ENCODE data around the gene NTN4.
"Not testable (repeated sequence)": the region's sequence is repeated elsewhere in the genome, so short reads cannot be mapped to it uniquely, and the experiment has no call there.

DNA sequence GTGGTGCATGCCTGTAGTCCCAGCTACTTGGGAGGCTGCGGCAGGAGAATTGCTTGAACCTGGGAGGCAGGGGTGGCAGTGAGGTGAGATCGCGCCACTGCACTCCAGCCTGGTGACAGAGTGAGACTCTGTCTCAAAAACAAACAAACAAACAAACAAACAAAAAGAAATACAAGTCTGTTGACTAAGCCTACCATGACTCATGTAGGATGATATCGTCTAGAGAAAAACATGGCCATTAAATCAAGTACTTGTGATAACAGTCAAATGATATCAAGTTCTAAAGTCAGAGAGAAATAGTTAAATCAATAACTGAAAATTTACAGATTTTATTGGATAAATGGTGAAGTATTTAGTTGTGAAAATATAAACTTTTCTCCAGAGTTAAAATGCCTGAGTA, 21.6 kb upstream of the NTN4 start:
- TF ChIP-seq, protein P1, sequence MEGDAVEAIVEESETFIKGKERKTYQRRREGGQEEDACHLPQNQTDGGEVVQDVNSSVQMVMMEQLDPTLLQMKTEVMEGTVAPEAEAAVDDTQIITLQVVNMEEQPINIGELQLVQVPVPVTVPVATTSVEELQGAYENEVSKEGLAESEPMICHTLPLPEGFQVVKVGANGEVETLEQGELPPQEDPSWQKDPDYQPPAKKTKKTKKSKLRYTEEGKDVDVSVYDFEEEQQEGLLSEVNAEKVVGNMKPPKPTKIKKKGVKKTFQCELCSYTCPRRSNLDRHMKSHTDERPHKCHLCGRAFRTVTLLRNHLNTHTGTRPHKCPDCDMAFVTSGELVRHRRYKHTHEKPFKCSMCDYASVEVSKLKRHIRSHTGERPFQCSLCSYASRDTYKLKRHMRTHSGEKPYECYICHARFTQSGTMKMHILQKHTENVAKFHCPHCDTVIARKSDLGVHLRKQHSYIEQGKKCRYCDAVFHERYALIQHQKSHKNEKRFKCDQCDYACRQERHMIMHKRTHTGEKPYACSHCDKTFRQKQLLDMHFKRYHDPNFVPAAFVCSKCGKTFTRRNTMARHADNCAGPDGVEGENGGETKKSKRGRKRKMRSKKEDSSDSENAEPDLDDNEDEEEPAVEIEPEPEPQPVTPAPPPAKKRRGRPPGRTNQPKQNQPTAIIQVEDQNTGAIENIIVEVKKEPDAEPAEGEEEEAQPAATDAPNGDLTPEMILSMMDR (conservative IDR thresholded peaks at IDR 0.05; ENCODE audit: low read depth, low read length), result not testable (repeated sequence)
- not testable (repeated sequence) for TF ChIP-seq EZH2 (IDR thresholded peaks at IDR 0.05; ENCODE audit: borderline replicate concordance, low read depth, low read length, poor library complexity, severe bottlenecking)
